Esophagus squamous epithelium (tissue), 5 donors: Measurements from ENCODE around the gene STAT3. TPM values are rescaled to one million over a fixed set of nuclear protein-coding genes. Genes with fewer than 3 reads are reported as not detected.
A peak's percentile ranks its signal among the peaks of the same experiment; 100 is the strongest.

Experiments used
- DNase-seq: peaks from one replicate; lab custom pipeline; 2025; lab: John Stamatoyannopoulos, UW
- H3K27ac ChIP-seq, 4 donors: fragments of 200-600 bp; sonication (generic); one replicate each; pipeline ENCODE4 v1.5.1; 2016 to 2019; ENCODE audit warnings: mild to moderate bottlenecking in 1 of 4
- H3K27me3 ChIP-seq, 4 donors: fragments of 200-600 bp; sonication (generic); 1 replicate in 3 of 4; 2 replicates in 1 of 4; pipeline versions ENCODE4 v1.5.1 to v1.6.0; 2017 to 2021; ENCODE audit warnings: antibody characterized with exemption in 1 of 4
- H3K36me3 ChIP-seq, 3 donors: fragments of 200-600 bp; sonication (generic); one replicate each; pipeline ENCODE4 v1.5.1; 2016 to 2019
- H3K4me1 ChIP-seq, 3 donors: fragments of 200-600 bp; sonication (generic); one replicate each; pipeline ENCODE4 v1.5.1; 2017 to 2019
- H3K4me3 ChIP-seq, 4 donors: fragments of 200-600 bp; sonication (generic); 1 replicate in 3 of 4; 2 replicates in 1 of 4; pipeline ENCODE4 v1.5.1; 2016 to 2019; ENCODE audit warnings: mild to moderate bottlenecking in 2 of 4, moderate library complexity in 1 of 4
- H3K9me3 ChIP-seq, 3 donors: fragments of 200-600 bp; sonication (generic); one replicate each; pipeline ENCODE4 v1.5.1; 2016 to 2019
- POLR2A ChIP-seq, 4 donors: fragments of 450-650 bp; IDR thresholded peaks; one replicate each; pipeline ENCODE4 v1.6.1; 2017; ENCODE audit warnings: antibody characterized with exemption in 4 of 4, mild to moderate bottlenecking in 4 of 4, moderate library complexity in 3 of 4
- WGBS, 2 donors: methylation state at CpG; one replicate each; pipeline ENCODE4 v1.1.5; 2018; 5-methylcytosine and 5-hydroxymethylcytosine counted together
- intact Hi-C: fragments of 100-400 bp; cut with DNase I; formaldehyde crosslinking; loops from one replicate; pipeline ENCODE4 v1.15.0; 2022
- total RNA-seq, 4 donors: library from RNA; depleted of rRNA; stranded (reverse); fragments of >200 nt; gene quantifications; one replicate each; pipeline ENCODE4 v1.1.0, GENCODE V29; 2016
- TF ChIP-seq, protein P1 (sequence below), 6 experiments: fragments of 450-650 bp in 4 of 6; fragments of 200-600 bp in 2 of 6; sonication (generic) in 2 of 6; IDR thresholded peaks; one replicate each; pipeline ENCODE4 v1.5.1; 2016 to 2019; ENCODE audit warnings: antibody characterized with exemption in 6 of 6, mild to moderate bottlenecking in 4 of 6, moderate library complexity in 4 of 6
- donor health status: DM: yes; HTN: yes; CAD: no.

Gene STAT3
- total RNA-seq, 4 donors from 2014 or later = 137 to 229 (median 176) TPM

DNA sequence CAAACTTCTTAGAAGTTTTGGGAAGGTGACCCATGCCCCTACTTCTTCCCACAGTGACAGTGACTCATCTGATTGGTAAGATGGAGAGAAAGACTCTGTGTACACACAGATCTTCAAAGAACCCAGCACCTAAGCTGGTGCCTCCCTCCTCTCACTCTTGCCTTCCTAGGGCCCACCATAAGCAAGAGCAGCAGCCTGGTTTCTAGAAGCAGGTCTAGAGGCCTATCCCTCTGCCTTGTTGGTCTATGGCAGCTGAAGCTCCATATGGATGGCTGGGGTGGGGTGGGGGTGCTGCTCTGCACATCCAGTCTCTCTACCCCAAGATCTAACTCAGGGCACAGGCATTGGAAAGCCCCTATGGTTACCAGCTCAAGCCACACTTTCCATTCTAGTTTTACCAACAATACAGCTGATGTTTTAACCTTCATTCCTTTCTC, 47.5 kb downstream of the STAT3 start:
- peaks cover 0 to 25% (median 0%) of the 10 kb centered on the region in 3 donors for H3K4me1 ChIP-seq
- no peaks in the 10 kb centered on the region for H3K27me3 ChIP-seq
- no peak for DNase-seq
- no peak for TF ChIP-seq POLR2A (IDR thresholded peaks at IDR 0.05)
- TF ChIP-seq, protein P1, sequence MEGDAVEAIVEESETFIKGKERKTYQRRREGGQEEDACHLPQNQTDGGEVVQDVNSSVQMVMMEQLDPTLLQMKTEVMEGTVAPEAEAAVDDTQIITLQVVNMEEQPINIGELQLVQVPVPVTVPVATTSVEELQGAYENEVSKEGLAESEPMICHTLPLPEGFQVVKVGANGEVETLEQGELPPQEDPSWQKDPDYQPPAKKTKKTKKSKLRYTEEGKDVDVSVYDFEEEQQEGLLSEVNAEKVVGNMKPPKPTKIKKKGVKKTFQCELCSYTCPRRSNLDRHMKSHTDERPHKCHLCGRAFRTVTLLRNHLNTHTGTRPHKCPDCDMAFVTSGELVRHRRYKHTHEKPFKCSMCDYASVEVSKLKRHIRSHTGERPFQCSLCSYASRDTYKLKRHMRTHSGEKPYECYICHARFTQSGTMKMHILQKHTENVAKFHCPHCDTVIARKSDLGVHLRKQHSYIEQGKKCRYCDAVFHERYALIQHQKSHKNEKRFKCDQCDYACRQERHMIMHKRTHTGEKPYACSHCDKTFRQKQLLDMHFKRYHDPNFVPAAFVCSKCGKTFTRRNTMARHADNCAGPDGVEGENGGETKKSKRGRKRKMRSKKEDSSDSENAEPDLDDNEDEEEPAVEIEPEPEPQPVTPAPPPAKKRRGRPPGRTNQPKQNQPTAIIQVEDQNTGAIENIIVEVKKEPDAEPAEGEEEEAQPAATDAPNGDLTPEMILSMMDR (IDR thresholded peaks at IDR 0.05) = no peak
- H3K27ac ChIP-seq = peak overlapping the region in 1 of 4 donors; percentile 18
- H3K36me3 ChIP-seq = peaks cover 19 to 94% (median 54%) of the 10 kb centered on the region in 3 donors
- intact Hi-C loops = no loop called here
- H3K9me3 ChIP-seq = no peaks in the 10 kb centered on the region
- no peak overlapping the region for H3K4me3 ChIP-seq

DNA sequence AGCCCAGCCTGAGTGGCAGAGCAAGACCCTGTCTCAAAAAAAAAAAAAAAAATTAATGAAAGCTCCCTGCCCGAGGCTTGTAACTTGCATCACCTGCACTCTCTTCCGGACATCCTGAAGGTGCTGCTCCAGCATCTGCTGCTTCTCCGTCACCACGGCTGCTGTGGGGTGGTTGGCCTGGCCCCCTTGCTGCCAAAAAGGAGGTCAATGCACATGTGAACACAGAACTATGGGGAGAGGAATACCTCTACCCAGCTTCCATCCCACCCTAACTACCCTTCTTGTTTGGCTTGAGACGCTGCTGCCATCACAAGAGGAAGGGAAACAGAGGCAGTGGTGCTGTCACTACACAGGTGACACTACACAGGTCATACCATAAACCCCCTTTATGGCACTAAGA, 49.0 kb downstream of the STAT3 start:
- WGBS, 2 donors = 87 to 93% methylated on average over 3 to 5 of the region's 5 CpGs
- intact Hi-C loops = no loop called here
- H3K9me3 ChIP-seq = no peaks in the 10 kb centered on the region
- H3K36me3 ChIP-seq = peaks cover 17 to 94% (median 68%) of the 10 kb centered on the region in 3 donors
- no peak overlapping the region for H3K4me3 ChIP-seq
- no peak overlapping the region for H3K27ac ChIP-seq
- DNase-seq = no peak
- no peaks in the 10 kb centered on the region for H3K27me3 ChIP-seq
- TF ChIP-seq POLR2A (IDR thresholded peaks at IDR 0.05) = no peak
- TF ChIP-seq, protein P1 (IDR thresholded peaks at IDR 0.05) = no peak
- H3K4me1 ChIP-seq = peaks cover 0 to 25% (median 0%) of the 10 kb centered on the region in 3 donors

- Histone ChIP-seq H3K27me3 (no peaks in the 10 kb centered on the region), H3K4me3 (no peak overlapping the region), H3K9me3 (no peaks in the 10 kb centered on the region), H3K27ac (no peak overlapping the region), H3K36me3 (peaks cover 20 to 94% (median 65%) of the 10 kb centered on the region in 3 donors), H3K4me1 (peaks cover 0 to 25% (median 0%) of the 10 kb centered on the region in 3 donors)
- DNase-seq = no peak
- 83 to 93% methylated on average over 4 of the region's 4 CpGs for WGBS, 2 donors
- intact Hi-C loops = no loop called here
- TF ChIP-seq POLR2A (IDR thresholded peaks at IDR 0.05) = no peak
- TF ChIP-seq, protein P1 (IDR thresholded peaks at IDR 0.05) = no peak
These were observed 49.7 kb downstream of the STAT3 start for GRCh38 chr17:42338427-42338985.

DNA sequence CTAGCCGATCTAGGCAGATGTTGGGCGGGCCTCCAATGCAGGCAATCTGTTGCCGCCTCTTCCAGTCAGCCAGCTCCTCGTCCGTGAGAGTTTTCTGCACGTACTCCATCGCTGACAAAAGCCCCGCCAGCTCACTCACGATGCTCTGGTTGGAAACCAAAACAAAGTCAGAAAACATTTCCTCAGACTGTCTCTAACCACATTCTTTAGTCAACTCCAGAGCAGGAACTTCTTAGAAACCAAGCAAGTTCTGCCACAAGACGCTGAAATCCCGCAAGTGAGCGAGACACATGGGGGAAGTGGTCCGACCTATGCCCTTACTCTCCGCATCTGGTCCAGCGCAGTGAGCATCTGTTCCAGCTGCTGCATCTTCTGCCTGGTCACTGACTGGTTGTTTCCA, 50.8 kb downstream of the STAT3 start:
- DNase-seq = no peak
- Histone ChIP-seq H3K27me3 (no peaks in the 10 kb centered on the region), H3K4me1 (peaks cover 0 to 25% (median 0%) of the 10 kb centered on the region in 3 donors), H3K9me3 (no peaks in the 10 kb centered on the region), H3K4me3 (no peak overlapping the region), H3K27ac (no peak overlapping the region), H3K36me3 (peaks cover 25 to 94% (median 61%) of the 10 kb centered on the region in 3 donors)
- 52 to 82% methylated on average over 7 to 12 of the region's 15 CpGs for WGBS, 2 donors
- TF ChIP-seq, protein P1 (IDR thresholded peaks at IDR 0.05) = no peak
- no peak for TF ChIP-seq POLR2A (IDR thresholded peaks at IDR 0.05)
- intact Hi-C loops = no loop called here

DNA sequence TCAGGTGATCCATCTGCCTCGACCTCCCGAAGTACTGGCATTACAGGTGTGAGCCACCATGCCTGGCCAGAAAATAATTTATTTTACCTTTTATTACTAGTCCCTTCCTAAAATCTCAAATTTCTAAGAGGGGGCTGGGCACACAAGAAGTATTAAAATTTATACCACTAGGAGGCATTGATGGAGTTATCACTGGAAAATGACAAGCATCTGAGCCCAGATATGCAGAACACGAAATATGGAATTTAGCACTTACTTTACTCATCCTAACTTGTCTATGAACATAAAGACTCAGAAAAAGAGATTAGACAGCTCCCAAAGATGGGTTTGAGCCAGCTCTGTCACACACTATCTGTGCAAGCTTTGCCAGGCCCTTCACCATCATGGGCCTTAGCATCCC, 53.6 kb downstream of the STAT3 start:
- Histone ChIP-seq H3K4me1 (peaks cover 6 to 15% (median 6%) of the 10 kb centered on the region in 3 donors), H3K27me3 (no peaks in the 10 kb centered on the region), H3K9me3 (no peaks in the 10 kb centered on the region), H3K27ac (no peak overlapping the region), H3K36me3 (peaks cover 25 to 94% (median 68%) of the 10 kb centered on the region in 3 donors), H3K4me3 (no peak overlapping the region)
- intact Hi-C loops = no loop called here
- 75 to 91% methylated on average over 3 of the region's 3 CpGs for WGBS, 2 donors
- DNase-seq = no peak
- TF ChIP-seq, protein P1 (IDR thresholded peaks at IDR 0.05) = peak in 1 of 6 experiments; percentile 9
- no peak for TF ChIP-seq POLR2A (IDR thresholded peaks at IDR 0.05)
